Fibroblast of mammary gland (primary cell): ENCODE results near the gene ANKRD55.
"Not testable (repeated sequence)": the region's sequence is repeated elsewhere in the genome, so short reads cannot be mapped to it uniquely, and the experiment has no call there.

Experiments
- DNase-seq: peaks from one replicate; pipeline ENCODE4 v3.0.0-alpha.2; 2010; ENCODE audit warnings: low read depth
- H3K4me3 ChIP-seq: 2 replicates; pipeline ENCODE4 v1.5.1; 2011; ENCODE audit warnings: low read depth, mild to moderate bottlenecking, low read length, moderate library complexity; ENCODE audit not compliant: control insufficient read depth
- CTCF ChIP-seq: conservative IDR thresholded peaks from 2 replicates; pipeline ENCODE4 v1.5.1; 2011; ENCODE audit warnings: low read depth, low read length, inconsistent platforms; ENCODE audit not compliant: control insufficient read depth, insufficient read depth

The ANKRD55 gene

GRCh38 chr5:56161927-56162326 lies 71.2 kb downstream of the ANKRD55 start:
- no peak overlapping the region for H3K4me3 ChIP-seq
- no peak for DNase-seq
- no peak for TF ChIP-seq CTCF

DNA sequence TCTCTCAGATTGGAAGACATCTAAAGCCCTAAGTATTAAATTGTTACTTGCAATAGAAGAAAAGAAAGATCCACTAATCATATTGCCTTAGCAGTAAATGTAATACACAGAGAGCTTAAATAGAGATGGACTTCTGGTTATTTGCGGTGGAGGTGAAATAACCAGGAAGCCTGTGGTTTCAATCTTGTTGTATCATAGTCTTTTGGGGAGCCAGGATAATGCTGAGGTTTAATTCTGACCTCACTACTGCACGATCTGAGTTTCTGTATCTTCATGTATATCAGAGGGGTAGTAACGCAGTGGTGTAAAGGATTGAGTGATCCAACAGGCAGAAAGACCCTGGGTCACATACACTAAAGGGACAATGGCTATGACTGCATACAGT lies 71.7 kb downstream of the ANKRD55 start:
- no peak for DNase-seq
- no peak for TF ChIP-seq CTCF
- no peak overlapping the region for H3K4me3 ChIP-seq

GRCh38 chr5:56160723-56161438 lies 72.2 kb downstream of the ANKRD55 start:
- H3K4me3 ChIP-seq: no peak overlapping the region
- no peak for TF ChIP-seq CTCF
- no peak for DNase-seq

- DNase-seq: no peak
- no peak for TF ChIP-seq CTCF
- no peak overlapping the region for H3K4me3 ChIP-seq
Measured at GRCh38 chr5:56159521-56159947, 73.6 kb downstream of the ANKRD55 start.

GRCh38 chr5:56158331-56158960 lies 74.7 kb downstream of the ANKRD55 start:
- no peak overlapping the region for H3K4me3 ChIP-seq
- TF ChIP-seq CTCF: no peak

GRCh38 chr5:56157191-56157621 lies 75.9 kb downstream of the ANKRD55 start:
- H3K4me3 ChIP-seq, DNase-seq: not testable (repeated sequence)

More at GRCh38 chr5:56158331-56158960, 74.7 kb downstream of the ANKRD55 start:
- DNase-seq: no peak

GRCh38 chr5:56156585-56157190 lies 76.4 kb downstream of the ANKRD55 start:
- not testable (repeated sequence) for H3K4me3 ChIP-seq

More at GRCh38 chr5:56156585-56157190, 76.4 kb downstream of the ANKRD55 start:
- not testable (repeated sequence) for DNase-seq
